Sigmoid colon (tissue), 4 donors: ENCODE data around the gene ZBTB34.

Experiments used
- POLR2A ChIP-seq, 2 donors: fragments of 450-650 bp; IDR thresholded peaks; one replicate each; pipeline ENCODE4 v1.6.1; 2016; ENCODE audit warnings: antibody characterized with exemption in 2 of 2, mild to moderate bottlenecking in 2 of 2, moderate library complexity in 2 of 2
- POLR2AphosphoS5 ChIP-seq, 4 donors: sonication (generic); formaldehyde crosslinking; IDR thresholded peaks; one replicate each; pipeline ENCODE4 v1.6.1; 2017; ENCODE audit warnings: antibody characterized with exemption in 4 of 4
- TF ChIP-seq, protein P1 (sequence below), 4 experiments: fragments of 450-650 bp in 3 of 4; fragments of 200-600 bp in 1 of 4; IDR thresholded peaks; one replicate each; pipeline ENCODE4 v1.5.1; 2016 to 2019; ENCODE audit warnings: antibody characterized with exemption in 4 of 4, mild to moderate bottlenecking in 3 of 4, moderate library complexity in 2 of 4

DNA sequence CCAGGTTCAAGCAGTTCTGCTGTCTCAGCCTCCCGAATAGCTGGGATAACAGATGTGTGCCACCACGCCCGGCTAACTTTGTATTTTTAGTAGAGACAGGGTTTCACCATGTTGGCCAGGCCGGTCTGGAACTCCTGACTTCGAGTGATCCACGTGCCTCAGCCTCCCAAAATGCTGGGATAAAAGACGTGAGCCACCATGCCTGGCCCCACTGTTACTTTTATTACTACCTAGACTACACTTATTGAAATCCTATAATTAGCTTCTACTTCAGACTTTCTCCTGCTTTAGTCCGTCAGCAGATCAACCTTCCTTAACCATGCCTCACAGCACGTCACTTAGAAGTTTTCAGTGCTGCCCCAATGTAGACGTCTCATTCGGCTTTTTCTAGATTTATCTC, 47.4 kb upstream of the ZBTB34 start:
- TF ChIP-seq POLR2A (IDR thresholded peaks at IDR 0.05) (no peak), POLR2AphosphoS5 (IDR thresholded peaks at IDR 0.05) (no peak)
- TF ChIP-seq, protein P1, sequence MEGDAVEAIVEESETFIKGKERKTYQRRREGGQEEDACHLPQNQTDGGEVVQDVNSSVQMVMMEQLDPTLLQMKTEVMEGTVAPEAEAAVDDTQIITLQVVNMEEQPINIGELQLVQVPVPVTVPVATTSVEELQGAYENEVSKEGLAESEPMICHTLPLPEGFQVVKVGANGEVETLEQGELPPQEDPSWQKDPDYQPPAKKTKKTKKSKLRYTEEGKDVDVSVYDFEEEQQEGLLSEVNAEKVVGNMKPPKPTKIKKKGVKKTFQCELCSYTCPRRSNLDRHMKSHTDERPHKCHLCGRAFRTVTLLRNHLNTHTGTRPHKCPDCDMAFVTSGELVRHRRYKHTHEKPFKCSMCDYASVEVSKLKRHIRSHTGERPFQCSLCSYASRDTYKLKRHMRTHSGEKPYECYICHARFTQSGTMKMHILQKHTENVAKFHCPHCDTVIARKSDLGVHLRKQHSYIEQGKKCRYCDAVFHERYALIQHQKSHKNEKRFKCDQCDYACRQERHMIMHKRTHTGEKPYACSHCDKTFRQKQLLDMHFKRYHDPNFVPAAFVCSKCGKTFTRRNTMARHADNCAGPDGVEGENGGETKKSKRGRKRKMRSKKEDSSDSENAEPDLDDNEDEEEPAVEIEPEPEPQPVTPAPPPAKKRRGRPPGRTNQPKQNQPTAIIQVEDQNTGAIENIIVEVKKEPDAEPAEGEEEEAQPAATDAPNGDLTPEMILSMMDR (IDR thresholded peaks at IDR 0.05): no peak
